Calu3 (cell line): ENCODE measurements around the gene KDELR1. TPM values are rescaled to one million over a fixed set of nuclear protein-coding genes. Genes with fewer than 3 reads are reported as not detected.
A peak's percentile ranks its signal among the peaks of the same experiment; 100 is the strongest.

Source experiments
- BruUV-seq: library from RNA; stranded (reverse); fragments of 400-500 nt; replicated peaks from 2 replicates; lab custom pipeline; 2021; lab: Mats Ljungman, UMichigan
- CTCF ChIA-PET: fragments of 300-600 bp; sonication (Branson Sonifier 250); formaldehyde crosslinking; loops from one replicate; lab custom pipeline; 2022; ENCODE audit warnings: antibody characterized with exemption; lab: Charles Lee
- DNase-seq: peaks from one replicate; pipeline ENCODE4 v3.0.0; 2022
- H3K27ac Mint-ChIP-seq: one replicate; pipeline ENCODE4 v1.8.0; 2022; ENCODE audit warnings: mixed read lengths; ENCODE audit not compliant: unreplicated experiment
- H3K27me3 Mint-ChIP-seq: one replicate; pipeline ENCODE4 v1.8.0; 2022; ENCODE audit warnings: mixed read lengths; ENCODE audit not compliant: unreplicated experiment
- H3K36me3 Mint-ChIP-seq: one replicate; pipeline ENCODE4 v1.8.0; 2022; ENCODE audit warnings: mild to moderate bottlenecking, moderate library complexity, mixed read lengths; ENCODE audit not compliant: insufficient read depth, unreplicated experiment
- H3K4me1 Mint-ChIP-seq: one replicate; pipeline ENCODE4 v1.8.0; 2022; ENCODE audit warnings: mild to moderate bottlenecking, low read depth, mixed read lengths; ENCODE audit not compliant: unreplicated experiment
- H3K4me3 Mint-ChIP-seq: one replicate; pipeline ENCODE4 v1.8.0; 2022; ENCODE audit warnings: mild to moderate bottlenecking, low read depth, moderate library complexity, mixed read lengths; ENCODE audit not compliant: unreplicated experiment
- H3K9me3 Mint-ChIP-seq: one replicate; pipeline ENCODE4 v1.8.0; 2022; ENCODE audit warnings: low read depth, mixed read lengths; ENCODE audit not compliant: unreplicated experiment
- CTCF ChIP-seq: fragments of 200-600 bp; IDR thresholded peaks from one replicate; pipeline ENCODE4 v1.8.0; 2022; ENCODE audit warnings: antibody characterized with exemption; ENCODE audit not compliant: unreplicated experiment
- intact Hi-C: fragments of 100-400 bp; cut with micrococcal nuclease; formaldehyde crosslinking; loops from one replicate; pipeline ENCODE4 v1.10.0; 2022; ENCODE audit not compliant: unreplicated experiment
- total RNA-seq: library from RNA; stranded (reverse); gene quantifications from 2 replicates; pipeline ENCODE4 v1.2.3, GENCODE V29; 2022

The KDELR1 gene
- total RNA-seq, 1 experiment from 2014 or later: 194 TPM

- no TSS peak for BruUV-seq
- H3K27me3 Mint-ChIP-seq: peaks cover 37% of the 10 kb centered on the region
- no peaks in the 10 kb centered on the region for H3K4me1 Mint-ChIP-seq
- DNase-seq: no peak
- no peaks in the 10 kb centered on the region for H3K9me3 Mint-ChIP-seq
- H3K27ac Mint-ChIP-seq: no peak overlapping the region
- intact Hi-C loops: no loop called here
- no peak for TF ChIP-seq CTCF
- H3K36me3 Mint-ChIP-seq: no peaks in the 10 kb centered on the region
- H3K4me3 Mint-ChIP-seq: no peak overlapping the region
- CTCF ChIA-PET: interaction anchor here (1.3 kb wide), 1 partner anchor 14 kb away, joined by 4 read pairs; the partner anchor contains the start of gene KDELR1
Measured at GRCh38 chr19:48405850-48406249, 14.5 kb upstream of the KDELR1 start.

- Mint-ChIP-seq H3K27ac (no peak overlapping the region), H3K27me3 (peaks cover 39% of the 10 kb centered on the region), H3K4me3 (no peak overlapping the region), H3K9me3 (no peaks in the 10 kb centered on the region), H3K4me1 (no peaks in the 10 kb centered on the region), H3K36me3 (no peaks in the 10 kb centered on the region)
- no peak for DNase-seq
- CTCF ChIA-PET: interaction anchor here (1.3 kb wide), 1 partner anchor 14 kb away, joined by 4 read pairs; the partner anchor contains the start of gene KDELR1
- TF ChIP-seq CTCF: no peak
- no TSS peak for BruUV-seq
- intact Hi-C loops: no loop called here
Measured at GRCh38 chr19:48405010-48405659, 13.8 kb upstream of the KDELR1 start.

GRCh38 chr19:48403606-48404005 lies 12.3 kb upstream of the KDELR1 start:
- peaks cover 3% of the 10 kb centered on the region for H3K9me3 Mint-ChIP-seq
- intact Hi-C loops: no loop called here
- no peak overlapping the region for H3K4me3 Mint-ChIP-seq
- H3K27me3 Mint-ChIP-seq: peaks cover 51% of the 10 kb centered on the region
- BruUV-seq: no TSS peak
- no peak for TF ChIP-seq CTCF
- H3K27ac Mint-ChIP-seq: no peak overlapping the region
- peaks cover 7% of the 10 kb centered on the region for H3K36me3 Mint-ChIP-seq
- H3K4me1 Mint-ChIP-seq: peaks cover 10% of the 10 kb centered on the region
- peak; percentile 61 for DNase-seq
- CTCF ChIA-PET: interaction anchor here (0.6 to 2.3 kb wide), 5 partner anchors 12 to 84 kb away, joined by 3 to 7 read pairs (median 4); partner anchors contain the start of genes KDELR1, SYNGR4 and TMEM143

GRCh38 chr19:48401287-48401686 lies 9.9 kb upstream of the KDELR1 start:
- Mint-ChIP-seq H3K4me3 (no peak overlapping the region), H3K36me3 (peaks cover 17% of the 10 kb centered on the region), H3K27me3 (peaks cover 54% of the 10 kb centered on the region), H3K9me3 (peaks cover 3% of the 10 kb centered on the region), H3K4me1 (peaks cover 26% of the 10 kb centered on the region), H3K27ac (no peak overlapping the region)
- DNase-seq: no peak
- CTCF ChIA-PET: interaction anchor here (0.6 to 2.3 kb wide), 2 partner anchors 10 to 207 kb away, joined by 3 to 7 read pairs; partner anchors contain the start of gene KDELR1
- no TSS peak for BruUV-seq
- no peak for TF ChIP-seq CTCF
- intact Hi-C loops: no loop called here
